Mesenteric fat pad (tissue), 1 donor: ENCODE data around the gene CORO1C. TPM values are rescaled to one million over a fixed set of nuclear protein-coding genes. Genes with fewer than 3 reads are reported as not detected.
"Not testable (repeated sequence)": the region's sequence is repeated elsewhere in the genome, so short reads cannot be mapped to it uniquely, and the experiment has no call there.

Experiments
- DNase-seq: peaks from one replicate; pipeline ENCODE4 v3.0.0-alpha.2; 2020; ENCODE audit warnings: low spot score
- total RNA-seq: library from RNA; stranded (reverse); fragmentation: NEBNext Ultra II Directional; extraction: Animal tissue kit (Norgen Biotek cat#: 25700); gene quantifications from one replicate; pipeline ENCODE4 v1.2.1, GENCODE V29; 2021
- donor health status: DM: yes; HTN: yes; CAD: no.

Gene CORO1C
- total RNA-seq, 1 donor from 2014 or later, result 241 TPM

- no peak for DNase-seq
Measured at GRCh38 chr12:108679106-108679681, 52.1 kb downstream of the CORO1C start.

- DNase-seq, result no peak
Measured at GRCh38 chr12:108678104-108678730, 53.1 kb downstream of the CORO1C start.

- no peak for DNase-seq
Measured at GRCh38 chr12:108677381-108677780, 53.9 kb downstream of the CORO1C start.

GRCh38 chr12:108676707-108677106 lies 54.6 kb downstream of the CORO1C start:
- DNase-seq, result no peak

GRCh38 chr12:108675792-108676191 lies 55.5 kb downstream of the CORO1C start:
- no peak for DNase-seq

- no peak for DNase-seq
Measured at GRCh38 chr12:108672054-108672453, 59.3 kb downstream of the CORO1C start.

GRCh38 chr12:108671110-108671509 lies 60.2 kb downstream of the CORO1C start:
- no peak for DNase-seq

GRCh38 chr12:108670066-108670631 lies 61.2 kb downstream of the CORO1C start:
- no peak for DNase-seq

GRCh38 chr12:108668542-108668941 lies 62.8 kb downstream of the CORO1C start:
- DNase-seq, result no peak

- no peak for DNase-seq
Measured at GRCh38 chr12:108668063-108668462, 63.3 kb downstream of the CORO1C start.

GRCh38 chr12:108667349-108667748 lies 64.0 kb downstream of the CORO1C start:
- no peak for DNase-seq

- no peak for DNase-seq
Measured at GRCh38 chr12:108666401-108666881, 64.9 kb downstream of the CORO1C start.

GRCh38 chr12:108665608-108666202 lies 65.6 kb downstream of the CORO1C start:
- no peak for DNase-seq

- no peak for DNase-seq
Measured at GRCh38 chr12:108664338-108665258, 66.7 kb downstream of the CORO1C start.

- no peak for DNase-seq
Measured at GRCh38 chr12:108663324-108664015, 67.8 kb downstream of the CORO1C start.

GRCh38 chr12:108658115-108658514 lies 73.2 kb downstream of the CORO1C start:
- DNase-seq, result not testable (repeated sequence)

- no peak for DNase-seq
Measured at GRCh38 chr12:108657130-108657745, 74.1 kb downstream of the CORO1C start.

- not testable (repeated sequence) for DNase-seq
Measured at GRCh38 chr12:108656247-108656646, 75.1 kb downstream of the CORO1C start.

- not testable (repeated sequence) for DNase-seq
Measured at GRCh38 chr12:108655812-108656175, 75.5 kb downstream of the CORO1C start.

GRCh38 chr12:108654622-108655021 lies 76.7 kb downstream of the CORO1C start:
- DNase-seq, result not testable (repeated sequence)
